NK-92 (cell line): ENCODE results near the gene RNF152.

ENCODE experiments used
- DNase-seq: peaks from one replicate; lab custom pipeline; 2025; ENCODE audit not compliant: unreplicated experiment; lab: John Stamatoyannopoulos, UW

RNF152 gene

GRCh38 chr18:61855449-61856378 lies 37.1 kb downstream of the RNF152 start:
- DNase-seq: no peak

- DNase-seq: no peak
These were observed 38.0 kb downstream of the RNF152 start for GRCh38 chr18:61854578-61855448.

- no peak for DNase-seq
These were observed 39.0 kb downstream of the RNF152 start for GRCh38 chr18:61853855-61854254.

GRCh38 chr18:61852496-61852895 lies 40.3 kb downstream of the RNF152 start:
- no peak for DNase-seq

GRCh38 chr18:61851940-61852451 lies 40.8 kb downstream of the RNF152 start:
- DNase-seq: no peak

- no peak for DNase-seq
These were observed 41.5 kb downstream of the RNF152 start for GRCh38 chr18:61851279-61851678.

GRCh38 chr18:61850756-61851155 lies 42.1 kb downstream of the RNF152 start:
- DNase-seq: no peak

- DNase-seq: no peak
These were observed 45.5 kb downstream of the RNF152 start for GRCh38 chr18:61847164-61847791.

GRCh38 chr18:61845197-61845596 lies 47.6 kb downstream of the RNF152 start:
- no peak for DNase-seq

GRCh38 chr18:61844726-61845125 lies 48.1 kb downstream of the RNF152 start:
- no peak for DNase-seq

GRCh38 chr18:61842146-61842545 lies 50.7 kb downstream of the RNF152 start:
- no peak for DNase-seq

GRCh38 chr18:61841706-61842105 lies 51.1 kb downstream of the RNF152 start:
- DNase-seq: no peak

GRCh38 chr18:61840324-61840723 lies 52.5 kb downstream of the RNF152 start:
- DNase-seq: no peak

- no peak for DNase-seq
These were observed 54.3 kb downstream of the RNF152 start for GRCh38 chr18:61838521-61838920.

GRCh38 chr18:61833978-61834377 lies 58.8 kb downstream of the RNF152 start:
- DNase-seq: no peak

GRCh38 chr18:61833387-61833786 lies 59.4 kb downstream of the RNF152 start:
- DNase-seq: no peak

- DNase-seq: no peak
These were observed 59.9 kb downstream of the RNF152 start for GRCh38 chr18:61832858-61833257.

GRCh38 chr18:61831071-61831470 lies 61.7 kb downstream of the RNF152 start:
- DNase-seq: no peak

GRCh38 chr18:61829108-61829507 lies 63.7 kb downstream of the RNF152 start:
- no peak for DNase-seq

GRCh38 chr18:61827591-61827990 lies 65.2 kb downstream of the RNF152 start:
- no peak for DNase-seq

GRCh38 chr18:61825386-61825785 lies 67.4 kb downstream of the RNF152 start:
- no peak for DNase-seq
